Measurements from ENCODE around the gene RBAK. TPM values are rescaled to one million over a fixed set of nuclear protein-coding genes. Genes with fewer than 3 reads are reported as not detected.
"Not testable (repeated sequence)": the region's sequence is repeated elsewhere in the genome, so short reads cannot be mapped to it uniquely, and the experiment has no call there.

Gene RBAK
- total RNA-seq, 1 donor from 2014 or later: 24.5 TPM

DNA sequence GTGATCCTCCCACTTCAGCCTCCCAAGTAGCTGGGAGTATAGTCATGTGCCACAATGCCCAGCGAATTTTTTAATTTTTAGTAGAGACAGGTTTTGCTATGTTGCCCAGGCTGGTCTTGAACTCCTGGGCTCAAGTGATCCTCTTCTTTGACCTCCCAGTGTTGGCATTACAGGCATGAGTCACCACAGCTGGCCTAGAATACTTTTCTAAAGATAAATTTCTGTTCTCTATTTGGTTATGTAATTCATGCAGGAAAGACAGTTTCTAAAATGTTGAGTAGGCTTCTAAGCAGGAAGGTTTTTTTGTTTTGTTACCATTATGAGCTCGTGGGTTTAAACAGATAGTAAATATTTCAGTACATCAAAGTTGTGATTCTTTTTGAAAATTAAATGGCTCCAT lies 5.0 kb downstream of the RBAK start:
- Histone ChIP-seq H2AFZ (replicated peaks) (no peak overlapping the region), H3F3A (ENCODE audit: low read depth) (no peaks in the 10 kb centered on the region), H3K4me3 (no peak overlapping the region), H3K4me1 (no peaks in the 10 kb centered on the region), H3K9ac (no peak overlapping the region), H4K20me1 (ENCODE audit: low read depth) (no peaks in the 10 kb centered on the region), H3K27me3 (no peaks in the 10 kb centered on the region), H3K4me2 (no peak overlapping the region), H3K36me3 (peaks cover 56% of the 10 kb centered on the region), H3K9me3 (ENCODE audit: low read depth) (peaks cover 22% of the 10 kb centered on the region), H3K79me2 (ENCODE audit: low read depth) (peaks cover 69% of the 10 kb centered on the region), H3K27ac (no peak overlapping the region)
- TF ChIP-seq EZH2phosphoT487 (IDR thresholded peaks at IDR 0.05) (no peak), EZH2 (IDR thresholded peaks at IDR 0.05) (no peak)
- TF ChIP-seq, protein P1, sequence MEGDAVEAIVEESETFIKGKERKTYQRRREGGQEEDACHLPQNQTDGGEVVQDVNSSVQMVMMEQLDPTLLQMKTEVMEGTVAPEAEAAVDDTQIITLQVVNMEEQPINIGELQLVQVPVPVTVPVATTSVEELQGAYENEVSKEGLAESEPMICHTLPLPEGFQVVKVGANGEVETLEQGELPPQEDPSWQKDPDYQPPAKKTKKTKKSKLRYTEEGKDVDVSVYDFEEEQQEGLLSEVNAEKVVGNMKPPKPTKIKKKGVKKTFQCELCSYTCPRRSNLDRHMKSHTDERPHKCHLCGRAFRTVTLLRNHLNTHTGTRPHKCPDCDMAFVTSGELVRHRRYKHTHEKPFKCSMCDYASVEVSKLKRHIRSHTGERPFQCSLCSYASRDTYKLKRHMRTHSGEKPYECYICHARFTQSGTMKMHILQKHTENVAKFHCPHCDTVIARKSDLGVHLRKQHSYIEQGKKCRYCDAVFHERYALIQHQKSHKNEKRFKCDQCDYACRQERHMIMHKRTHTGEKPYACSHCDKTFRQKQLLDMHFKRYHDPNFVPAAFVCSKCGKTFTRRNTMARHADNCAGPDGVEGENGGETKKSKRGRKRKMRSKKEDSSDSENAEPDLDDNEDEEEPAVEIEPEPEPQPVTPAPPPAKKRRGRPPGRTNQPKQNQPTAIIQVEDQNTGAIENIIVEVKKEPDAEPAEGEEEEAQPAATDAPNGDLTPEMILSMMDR (IDR thresholded peaks at IDR 0.05): no peak
- Mint-ChIP-seq H3K27ac (no peak overlapping the region), H3K9me3 (peaks cover 63% of the 10 kb centered on the region), H3K36me3 (peaks cover 66% of the 10 kb centered on the region), H3K4me1 (no peaks in the 10 kb centered on the region), H3K27me3 (ENCODE audit: insufficient read depth, low read depth) (peaks cover 2% of the 10 kb centered on the region), H3K4me3 (no peak overlapping the region)
- no peak for DNase-seq (ENCODE audit: low spot score)

DNA sequence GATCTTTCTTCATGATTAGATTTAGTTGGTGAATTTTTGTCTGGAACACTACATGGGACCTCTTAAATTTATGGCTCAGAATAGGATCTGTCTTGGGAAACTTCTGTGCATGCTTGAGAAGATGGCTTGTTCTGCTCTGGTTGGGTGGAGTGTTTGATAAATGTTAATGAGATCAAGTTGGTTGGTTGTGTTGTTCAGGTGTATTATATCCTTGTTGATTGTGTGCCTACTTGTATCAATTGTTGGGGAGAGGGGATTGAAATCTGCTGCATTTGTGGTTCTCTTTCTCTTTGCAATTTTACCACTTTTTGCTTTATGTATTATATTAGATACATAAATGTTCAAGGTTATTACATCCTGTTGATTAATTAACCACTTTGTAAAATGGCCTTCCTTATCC lies 6.1 kb downstream of the RBAK start:
- H3K27me3 ChIP-seq; H3K4me1 Mint-ChIP-seq; H3K9ac ChIP-seq; H3K4me3 ChIP-seq; H3K27ac Mint-ChIP-seq; DNase-seq (ENCODE audit: low spot score); H3K27me3 Mint-ChIP-seq (ENCODE audit: insufficient read depth, low read depth); H3K4me1 ChIP-seq; H3K4me2 ChIP-seq; H3F3A ChIP-seq (ENCODE audit: low read depth); H4K20me1 ChIP-seq (ENCODE audit: low read depth); H3K27ac ChIP-seq; H3K4me3 Mint-ChIP-seq; H2AFZ ChIP-seq (replicated peaks): not testable (repeated sequence)
- peaks cover 22% of the 10 kb centered on the region for H3K9me3 ChIP-seq (ENCODE audit: low read depth)
- peaks cover 70% of the 10 kb centered on the region for H3K79me2 ChIP-seq (ENCODE audit: low read depth)
- peaks cover 57% of the 10 kb centered on the region for H3K36me3 ChIP-seq
- Mint-ChIP-seq H3K9me3 (peaks cover 69% of the 10 kb centered on the region), H3K36me3 (peaks cover 73% of the 10 kb centered on the region)

DNA sequence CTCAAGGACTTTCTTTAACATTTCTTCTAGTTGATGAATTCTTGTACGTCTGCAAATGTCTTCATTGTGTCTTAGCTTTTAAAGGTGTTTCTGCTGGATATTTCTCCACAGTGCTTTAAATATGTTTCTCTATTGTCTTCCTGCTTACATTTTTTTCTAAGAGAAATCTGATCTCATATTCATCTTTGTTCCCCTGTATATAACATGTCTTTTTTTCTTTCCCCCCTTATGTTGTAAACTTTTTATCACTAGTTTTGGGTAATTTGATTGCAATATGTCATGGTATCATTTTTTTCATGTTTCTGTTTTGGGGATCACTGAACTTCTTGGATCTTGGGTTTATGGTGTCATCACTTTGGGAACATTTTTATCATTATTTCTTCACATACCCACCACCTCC lies 7.5 kb downstream of the RBAK start:
- Mint-ChIP-seq H3K36me3 (peaks cover 85% of the 10 kb centered on the region), H3K4me3 (no peak overlapping the region), H3K9me3 (peaks cover 80% of the 10 kb centered on the region), H3K27ac (no peak overlapping the region), H3K4me1 (no peaks in the 10 kb centered on the region), H3K27me3 (ENCODE audit: insufficient read depth, low read depth) (peaks cover 2% of the 10 kb centered on the region)
- Histone ChIP-seq H2AFZ (replicated peaks) (no peak overlapping the region), H3K4me1 (no peaks in the 10 kb centered on the region), H3K79me2 (ENCODE audit: low read depth) (peaks cover 65% of the 10 kb centered on the region), H3K36me3 (peaks cover 69% of the 10 kb centered on the region), H3K4me2 (no peak overlapping the region), H3K27me3 (no peaks in the 10 kb centered on the region), H4K20me1 (ENCODE audit: low read depth) (no peaks in the 10 kb centered on the region), H3K9me3 (ENCODE audit: low read depth) (peaks cover 22% of the 10 kb centered on the region), H3F3A (ENCODE audit: low read depth) (no peaks in the 10 kb centered on the region), H3K27ac (no peak overlapping the region), H3K9ac (no peak overlapping the region), H3K4me3 (no peak overlapping the region)
- DNase-seq (ENCODE audit: low spot score): no peak
- no peak for TF ChIP-seq EZH2phosphoT487 (IDR thresholded peaks at IDR 0.05)
- TF ChIP-seq EZH2 (IDR thresholded peaks at IDR 0.05): no peak
- TF ChIP-seq, protein P1 (IDR thresholded peaks at IDR 0.05): no peak

DNA sequence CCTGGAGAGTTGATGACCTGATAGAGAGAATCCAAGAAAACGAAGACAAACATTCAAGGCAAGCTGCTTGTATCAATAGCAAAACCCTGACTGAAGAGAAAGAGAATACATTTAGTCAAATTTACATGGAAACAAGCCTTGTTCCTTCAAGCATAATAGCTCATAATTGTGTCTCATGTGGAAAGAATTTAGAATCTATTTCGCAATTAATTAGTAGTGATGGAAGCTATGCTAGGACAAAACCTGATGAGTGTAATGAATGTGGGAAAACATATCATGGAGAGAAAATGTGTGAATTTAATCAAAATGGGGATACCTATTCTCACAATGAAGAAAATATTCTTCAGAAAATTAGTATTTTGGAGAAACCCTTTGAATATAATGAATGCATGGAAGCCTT lies 18.0 kb downstream of the RBAK start:
- H3K4me3 ChIP-seq: no peak overlapping the region
- no peak overlapping the region for H3K9ac ChIP-seq
- Mint-ChIP-seq H3K4me3 (no peak overlapping the region), H3K9me3 (peaks cover 92% of the 10 kb centered on the region), H3K4me1 (no peaks in the 10 kb centered on the region), H3K27me3 (ENCODE audit: insufficient read depth, low read depth) (peaks cover 4% of the 10 kb centered on the region), H3K27ac (no peak overlapping the region), H3K36me3 (peaks cover 94% of the 10 kb centered on the region)
- no peaks in the 10 kb centered on the region for H4K20me1 ChIP-seq (ENCODE audit: low read depth)
- peaks cover 19% of the 10 kb centered on the region for H3F3A ChIP-seq (ENCODE audit: low read depth)
- no peaks in the 10 kb centered on the region for H3K79me2 ChIP-seq (ENCODE audit: low read depth)
- peaks cover 91% of the 10 kb centered on the region for H3K9me3 ChIP-seq (ENCODE audit: low read depth)
- no peak for DNase-seq (ENCODE audit: low spot score)
- H3K27ac ChIP-seq: no peak overlapping the region
- H3K36me3 ChIP-seq: peaks cover 84% of the 10 kb centered on the region
- no peaks in the 10 kb centered on the region for H3K27me3 ChIP-seq
- H2AFZ ChIP-seq (replicated peaks): no peak overlapping the region
- TF ChIP-seq EZH2phosphoT487 (IDR thresholded peaks at IDR 0.05): no peak
- no peak for TF ChIP-seq EZH2 (IDR thresholded peaks at IDR 0.05)
- H3K4me2 ChIP-seq: no peak overlapping the region
- H3K4me1 ChIP-seq: no peaks in the 10 kb centered on the region

Data from neural progenitor cell (in vitro differentiated cells).